Nephron (organoid): ENCODE results near the gene CCDC88C.
"Not testable (repeated sequence)": the region's sequence is repeated elsewhere in the genome, so short reads cannot be mapped to it uniquely, and the experiment has no call there.

Source experiments
- H3K27ac Mint-ChIP-seq, 3 experiments: 2 replicates each; pipeline ENCODE4 v1.8.0; 2020; ENCODE audit warnings: mixed read lengths in 3 of 3, mild to moderate bottlenecking in 2 of 3, moderate library complexity in 1 of 3
- H3K27me3 Mint-ChIP-seq: 2 replicates; pipeline ENCODE4 v1.8.0; 2021; ENCODE audit warnings: low read depth, mild to moderate bottlenecking, moderate library complexity, mixed read lengths
- H3K36me3 Mint-ChIP-seq: 2 replicates; pipeline ENCODE4 v1.8.0; 2020; ENCODE audit warnings: low read depth, mixed read lengths
- H3K4me1 Mint-ChIP-seq: 2 replicates; pipeline ENCODE4 v1.8.0; 2020; ENCODE audit warnings: mixed read lengths
- H3K4me3 Mint-ChIP-seq, 3 experiments: 2 replicates each; pipeline ENCODE4 v1.8.0; 2020; ENCODE audit warnings: mild to moderate bottlenecking in 3 of 3, mixed read lengths in 3 of 3, moderate library complexity in 2 of 3
- H3K9me3 Mint-ChIP-seq: 2 replicates; pipeline ENCODE4 v1.8.0; 2020; ENCODE audit warnings: mixed read lengths
- CTCF ChIP-seq, 3 experiments: fragments of 200-600 bp; sonication (generic); IDR thresholded peaks; one replicate each; pipeline ENCODE4 v1.5.0; 2021; ENCODE audit warnings: antibody characterized with exemption in 3 of 3; ENCODE audit not compliant: unreplicated experiment in 3 of 3

CCDC88C gene

GRCh38 chr14:91429385-91429784 lies 11.8 kb upstream of the CCDC88C start:
- no peaks in the 10 kb centered on the region for H3K4me1 Mint-ChIP-seq
- no peak overlapping the region for H3K27ac Mint-ChIP-seq
- H3K36me3 Mint-ChIP-seq, result peaks cover 3% of the 10 kb centered on the region
- no peak for TF ChIP-seq CTCF (IDR thresholded peaks at IDR 0.05; ENCODE audit: unreplicated experiment in 3 of 3)
- H3K27me3 Mint-ChIP-seq, result no peaks in the 10 kb centered on the region
- no peak overlapping the region for H3K4me3 Mint-ChIP-seq
- peaks cover 8% of the 10 kb centered on the region for H3K9me3 Mint-ChIP-seq

DNA sequence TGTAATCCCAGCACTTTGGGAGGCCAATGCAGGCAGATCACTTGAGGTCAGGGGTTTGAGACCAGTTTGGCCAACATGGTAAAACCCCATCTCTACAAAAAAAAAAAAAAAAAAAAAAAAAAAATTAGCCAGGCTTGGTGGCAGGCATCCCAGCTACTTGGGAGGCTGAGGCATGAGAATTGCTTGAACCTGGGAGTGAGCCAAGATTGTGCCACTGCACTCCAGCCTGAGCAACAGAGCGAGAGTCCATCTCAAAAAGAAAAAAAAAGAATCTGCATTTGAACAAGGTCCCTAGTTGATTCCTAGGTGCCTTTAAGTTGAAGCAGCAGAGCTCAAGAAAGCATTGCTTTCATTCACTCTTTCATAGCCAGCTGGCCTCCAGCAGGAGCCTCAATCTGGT lies 11.3 kb upstream of the CCDC88C start:
- not testable (repeated sequence) for H3K27ac Mint-ChIP-seq, H3K27me3 Mint-ChIP-seq, H3K4me1 Mint-ChIP-seq, H3K4me3 Mint-ChIP-seq, H3K36me3 Mint-ChIP-seq, H3K9me3 Mint-ChIP-seq

GRCh38 chr14:91425531-91425944 lies 7.9 kb upstream of the CCDC88C start:
- H3K27me3 Mint-ChIP-seq, H3K9me3 Mint-ChIP-seq, H3K36me3 Mint-ChIP-seq, H3K4me1 Mint-ChIP-seq, H3K4me3 Mint-ChIP-seq, H3K27ac Mint-ChIP-seq: not testable (repeated sequence)

GRCh38 chr14:91424813-91425530 lies 7.4 kb upstream of the CCDC88C start:
- Mint-ChIP-seq H3K4me1 (no peaks in the 10 kb centered on the region), H3K4me3 (no peak overlapping the region), H3K27ac (no peak overlapping the region), H3K9me3 (peaks cover 6% of the 10 kb centered on the region), H3K36me3 (peaks cover 3% of the 10 kb centered on the region), H3K27me3 (peaks cover 5% of the 10 kb centered on the region)
- TF ChIP-seq CTCF (IDR thresholded peaks at IDR 0.05; ENCODE audit: unreplicated experiment in 3 of 3), result no peak

GRCh38 chr14:91420686-91421085 lies 3.1 kb upstream of the CCDC88C start:
- peaks cover 21% of the 10 kb centered on the region for H3K4me1 Mint-ChIP-seq
- H3K4me3 Mint-ChIP-seq, result peak overlapping the region in 2 of 3 experiments; percentile 18 to 33
- H3K9me3 Mint-ChIP-seq, result peaks cover 6% of the 10 kb centered on the region
- peaks cover 14% of the 10 kb centered on the region for H3K27me3 Mint-ChIP-seq
- no peak overlapping the region for H3K27ac Mint-ChIP-seq
- TF ChIP-seq CTCF (IDR thresholded peaks at IDR 0.05; ENCODE audit: unreplicated experiment in 3 of 3), result no peak
- H3K36me3 Mint-ChIP-seq, result peaks cover 3% of the 10 kb centered on the region

DNA sequence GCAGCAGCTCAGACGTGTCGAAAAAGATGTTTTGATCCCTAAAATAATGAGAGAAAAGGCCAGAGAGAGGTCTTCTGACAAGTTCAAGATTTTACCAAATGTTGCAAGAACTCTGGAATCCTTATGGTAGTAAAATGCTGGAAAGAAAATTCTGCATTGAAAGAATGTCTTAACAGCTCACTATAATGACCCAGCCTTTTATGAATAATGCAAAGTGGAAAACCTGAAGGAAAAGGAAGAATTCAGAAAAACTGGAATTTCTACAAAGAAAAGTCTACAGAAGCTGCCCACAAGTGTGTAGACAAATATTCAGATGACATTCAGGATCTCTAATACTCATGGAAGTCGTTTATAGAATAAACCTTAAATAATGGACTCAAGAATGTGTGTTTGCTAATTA lies 1.8 kb upstream of the CCDC88C start:
- Mint-ChIP-seq H3K9me3 (peaks cover 1% of the 10 kb centered on the region), H3K4me1 (peaks cover 29% of the 10 kb centered on the region), H3K27me3 (peaks cover 17% of the 10 kb centered on the region), H3K36me3 (peaks cover 1% of the 10 kb centered on the region), H3K27ac (no peak overlapping the region), H3K4me3 (peak overlapping the region in 2 of 3 experiments; percentile 68 to 81)
- TF ChIP-seq CTCF (IDR thresholded peaks at IDR 0.05; ENCODE audit: unreplicated experiment in 3 of 3), result no peak

- H3K9me3 Mint-ChIP-seq, result no peaks in the 10 kb centered on the region
- H3K4me1 Mint-ChIP-seq, result peaks cover 31% of the 10 kb centered on the region
- H3K27ac Mint-ChIP-seq, result peak overlapping the region in 1 of 3 experiments; percentile 5
- no peaks in the 10 kb centered on the region for H3K36me3 Mint-ChIP-seq
- TF ChIP-seq CTCF (IDR thresholded peaks at IDR 0.05; ENCODE audit: unreplicated experiment in 3 of 3), result peak in 1 of 3 experiments; percentile 38
- H3K4me3 Mint-ChIP-seq, result peak overlapping the region; percentile 68 to 81 (median 70)
- H3K27me3 Mint-ChIP-seq, result peaks cover 22% of the 10 kb centered on the region
Observed at GRCh38 chr14:91419044-91419397, 1.4 kb upstream of the CCDC88C start.
